ENCODE results near the gene APOBEC2. TPM values are rescaled to one million over a fixed set of nuclear protein-coding genes. Genes with fewer than 3 reads are reported as not detected.

APOBEC2 gene
- total and polyA plus RNA-seq, 2 donors (not counting 1 experiment from before 2014, with no cell fraction given), result not detected

- DNase-seq (no peak), ATAC-seq (ENCODE audit: low read depth) (no peak)
- TF ChIP-seq EZH2 (IDR thresholded peaks at IDR 0.05; ENCODE audit: borderline replicate concordance, insufficient read depth, low read depth, low read length, poor library complexity, severe bottlenecking) (no peak), CTCF (IDR thresholded peaks at IDR 0.05) (no peak)
- Histone ChIP-seq H3K79me2 (ENCODE audit: control insufficient read depth, insufficient read depth, low read length) (no peaks in the 10 kb centered on the region), H3K9ac (ENCODE audit: low read length) (no peak overlapping the region), H3K9me3 (ENCODE audit: control extremely low read depth in 1 of 3, control insufficient read depth in 2 of 3, insufficient read depth in 1 of 3, low read length in 2 of 3) (no peaks in the 10 kb centered on the region), H3K4me3 (ENCODE audit: control extremely low read depth in 1 of 5, extremely low read depth in 1 of 5, insufficient read depth in 1 of 5, low read depth in 2 of 5, low read length in 4 of 5) (no peak overlapping the region), H3K36me3 (replicated peaks in 1 of 2; ENCODE audit: control extremely low read depth in 1 of 2, control insufficient read depth in 1 of 2, extremely low read depth in 1 of 2, insufficient read depth in 2 of 2, low read length in 1 of 2) (peaks cover 0 to 2% of the 10 kb centered on the region in 2 experiments), H2AFZ (ENCODE audit: insufficient read depth, low read depth, low read length, poor library complexity, severe bottlenecking) (no peak overlapping the region), H4K20me1 (ENCODE audit: control insufficient read depth, insufficient read depth, low read length, poor library complexity, severe bottlenecking) (no peaks in the 10 kb centered on the region), H3K4me2 (replicated peaks; ENCODE audit: low read depth, low read length, poor library complexity, severe bottlenecking) (no peak overlapping the region), H3K27ac (ENCODE audit: low read length in 2 of 2) (no peak overlapping the region), H3K4me1 (ENCODE audit: control insufficient read depth in 2 of 2, insufficient read depth in 2 of 2, low read length in 2 of 2) (peaks cover 16 to 20% of the 10 kb centered on the region in 2 donors), H3K27me3 (replicated peaks in 1 of 4; ENCODE audit: control extremely low read depth in 1 of 4, control insufficient read depth in 3 of 4, insufficient read depth in 4 of 4, low read length in 3 of 4) (no peaks in the 10 kb centered on the region)
- no peak overlapping the region for H3K27ac Mint-ChIP-seq
- ChIA-PET CTCF (interaction anchor here (1.6 kb wide), 1 partner anchor 10 kb away, joined by 7 read pairs; the partner anchor contains the start of gene UNC5CL), POLR2A (no interaction called here)
- H3K4me1 Mint-ChIP-seq, result peaks cover 19% of the 10 kb centered on the region
- H3K4me3 Mint-ChIP-seq, result no peak overlapping the region
- H3K9me3 Mint-ChIP-seq (ENCODE audit: insufficient read depth), result no peaks in the 10 kb centered on the region
- 56% methylated on average over 1 of the region's 1 CpG for whole genome bisulfite sequencing (ENCODE audit: insufficient coverage)
- no peaks in the 10 kb centered on the region for H3K27me3 Mint-ChIP-seq
- intact Hi-C loops (cut with micrococcal nuclease), result no loop called here
These were observed 3.5 kb upstream of the APOBEC2 start for GRCh38 chr6:41049521-41049920.

GRCh38 chr6:41049955-41050354 is 3.0 kb upstream of the APOBEC2 start:
- H3K36me3 ChIP-seq (replicated peaks in 1 of 2; ENCODE audit: control extremely low read depth in 1 of 2, control insufficient read depth in 1 of 2, extremely low read depth in 1 of 2, insufficient read depth in 2 of 2, low read length in 1 of 2), result peaks cover 0 to 2% of the 10 kb centered on the region in 2 experiments
- H4K20me1 ChIP-seq (ENCODE audit: control insufficient read depth, insufficient read depth, low read length, poor library complexity, severe bottlenecking), result no peaks in the 10 kb centered on the region
- Mint-ChIP-seq H3K4me1 (peaks cover 21% of the 10 kb centered on the region), H3K27me3 (no peaks in the 10 kb centered on the region), H3K4me3 (no peak overlapping the region), H3K9me3 (ENCODE audit: insufficient read depth) (no peaks in the 10 kb centered on the region), H3K27ac (no peak overlapping the region)
- peaks cover 16 to 20% of the 10 kb centered on the region in 2 donors for H3K4me1 ChIP-seq (ENCODE audit: control insufficient read depth in 2 of 2, insufficient read depth in 2 of 2, low read length in 2 of 2)
- POLR2A ChIA-PET, result no interaction called here
- no peaks in the 10 kb centered on the region for H3K27me3 ChIP-seq (replicated peaks in 1 of 4; ENCODE audit: control extremely low read depth in 1 of 4, control insufficient read depth in 3 of 4, insufficient read depth in 4 of 4, low read length in 3 of 4)
- CTCF ChIA-PET, result interaction anchor here (1.6 kb wide), 1 partner anchor 10 kb away, joined by 7 read pairs; the partner anchor contains the start of gene UNC5CL
- H2AFZ ChIP-seq (ENCODE audit: insufficient read depth, low read depth, low read length, poor library complexity, severe bottlenecking), result no peak overlapping the region
- intact Hi-C loops (cut with micrococcal nuclease), result no loop called here
- no peaks in the 10 kb centered on the region for H3K9me3 ChIP-seq (ENCODE audit: control extremely low read depth in 1 of 3, control insufficient read depth in 2 of 3, insufficient read depth in 1 of 3, low read length in 2 of 3)
- no peaks in the 10 kb centered on the region for H3K79me2 ChIP-seq (ENCODE audit: control insufficient read depth, insufficient read depth, low read length)
- H3K9ac ChIP-seq (ENCODE audit: low read length), result no peak overlapping the region
- H3K4me2 ChIP-seq (replicated peaks; ENCODE audit: low read depth, low read length, poor library complexity, severe bottlenecking), result no peak overlapping the region
- ATAC-seq (ENCODE audit: low read depth) (no peak), DNase-seq (no peak)
- TF ChIP-seq EZH2 (IDR thresholded peaks at IDR 0.05; ENCODE audit: borderline replicate concordance, insufficient read depth, low read depth, low read length, poor library complexity, severe bottlenecking) (no peak), CTCF (IDR thresholded peaks at IDR 0.05) (no peak)
- no peak overlapping the region for H3K4me3 ChIP-seq (ENCODE audit: control extremely low read depth in 1 of 5, extremely low read depth in 1 of 5, insufficient read depth in 1 of 5, low read depth in 2 of 5, low read length in 4 of 5)
- H3K27ac ChIP-seq (ENCODE audit: low read length in 2 of 2), result no peak overlapping the region
- 95% methylated on average over 5 of the region's 7 CpGs for WGBS (ENCODE audit: insufficient coverage)
